Hepatocyte (in vitro differentiated cells): ENCODE data around the gene C9.

Experiments used
- EZH2phosphoT487 ChIP-seq: fragments of 200-600 bp; sonication (generic); IDR thresholded peaks from one replicate; pipeline ENCODE4 v1.6.1; 2018; ENCODE audit warnings: antibody characterized with exemption, mild to moderate bottlenecking, low read depth, moderate library complexity; ENCODE audit not compliant: unreplicated experiment, severe bottlenecking
- TF ChIP-seq, protein P1 (sequence below): fragments of 200-600 bp; sonication (generic); IDR thresholded peaks from 2 replicates; pipeline ENCODE4 v1.5.1; 2016; ENCODE audit warnings: antibody characterized with exemption, mild to moderate bottlenecking; ENCODE audit not compliant: poor library complexity

GRCh38 chr5:39319395-39319794, 44.9 kb downstream of the C9 start:
- TF ChIP-seq, protein P1, sequence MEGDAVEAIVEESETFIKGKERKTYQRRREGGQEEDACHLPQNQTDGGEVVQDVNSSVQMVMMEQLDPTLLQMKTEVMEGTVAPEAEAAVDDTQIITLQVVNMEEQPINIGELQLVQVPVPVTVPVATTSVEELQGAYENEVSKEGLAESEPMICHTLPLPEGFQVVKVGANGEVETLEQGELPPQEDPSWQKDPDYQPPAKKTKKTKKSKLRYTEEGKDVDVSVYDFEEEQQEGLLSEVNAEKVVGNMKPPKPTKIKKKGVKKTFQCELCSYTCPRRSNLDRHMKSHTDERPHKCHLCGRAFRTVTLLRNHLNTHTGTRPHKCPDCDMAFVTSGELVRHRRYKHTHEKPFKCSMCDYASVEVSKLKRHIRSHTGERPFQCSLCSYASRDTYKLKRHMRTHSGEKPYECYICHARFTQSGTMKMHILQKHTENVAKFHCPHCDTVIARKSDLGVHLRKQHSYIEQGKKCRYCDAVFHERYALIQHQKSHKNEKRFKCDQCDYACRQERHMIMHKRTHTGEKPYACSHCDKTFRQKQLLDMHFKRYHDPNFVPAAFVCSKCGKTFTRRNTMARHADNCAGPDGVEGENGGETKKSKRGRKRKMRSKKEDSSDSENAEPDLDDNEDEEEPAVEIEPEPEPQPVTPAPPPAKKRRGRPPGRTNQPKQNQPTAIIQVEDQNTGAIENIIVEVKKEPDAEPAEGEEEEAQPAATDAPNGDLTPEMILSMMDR = no peak
- no peak for TF ChIP-seq EZH2phosphoT487
